Keratinocyte (primary cell): ENCODE measurements around the gene C1orf87.

Source experiments
- CTCF ChIP-seq, 3 experiments: IDR thresholded peaks in 1 of 3; conservative IDR thresholded peaks in 1 of 3; optimal IDR thresholded peaks in 1 of 3; 2 replicates in 2 of 3; 3 replicates in 1 of 3; pipeline versions ENCODE3 to v1.5.1; 2011; ENCODE audit warnings: low read length in 3 of 3, mild to moderate bottlenecking in 3 of 3, moderate library complexity in 2 of 3, control low read depth in 1 of 3, inconsistent platforms in 1 of 3; ENCODE audit not compliant: insufficient read depth in 2 of 3; ENCODE audit errors: extremely low read depth in 1 of 3
- EZH2 ChIP-seq: IDR thresholded peaks from one replicate; pipeline ENCODE4 v1.6.1; 2012; ENCODE audit warnings: inconsistent platforms, mild to moderate bottlenecking, low read length, moderate library complexity

GRCh38 chr1:60111716-60112115, 38.1 kb upstream of the C1orf87 start:
- TF ChIP-seq CTCF (optimal IDR thresholded peaks at IDR 0.05 in 1 of 3, IDR thresholded peaks at IDR 0.05 in 1 of 3, conservative IDR thresholded peaks at IDR 0.05 in 1 of 3; ENCODE audit: extremely low read depth in 1 of 3, insufficient read depth in 2 of 3, low read length in 3 of 3) (no peak), EZH2 (no peak)
